T47D (cell line): ENCODE data around the gene CPNE9.
"Not testable (repeated sequence)": the region's sequence is repeated elsewhere in the genome, so short reads cannot be mapped to it uniquely, and the experiment has no call there.

Experiments
- DNase-seq, 2 experiments: peaks; one replicate each; pipeline versions ENCODE4 v3.0.0 to v3.0.0-alpha.2; 2011 to 2012; ENCODE audit warnings: low read depth in 1 of 2, low spot score in 1 of 2
- JUND ChIP-seq: IDR thresholded peaks from 2 replicates; pipeline ENCODE4 v1.6.1; 2012; ENCODE audit warnings: low read depth
- in situ Hi-C: cut with HindIII; loops from 2 replicates; pipeline ENCODE4 v1.10.0; 2016; ENCODE audit warnings: low sequenced_read_pairs, low pct_unique_long_range_greater_than_20kb

The CPNE9 gene

DNA sequence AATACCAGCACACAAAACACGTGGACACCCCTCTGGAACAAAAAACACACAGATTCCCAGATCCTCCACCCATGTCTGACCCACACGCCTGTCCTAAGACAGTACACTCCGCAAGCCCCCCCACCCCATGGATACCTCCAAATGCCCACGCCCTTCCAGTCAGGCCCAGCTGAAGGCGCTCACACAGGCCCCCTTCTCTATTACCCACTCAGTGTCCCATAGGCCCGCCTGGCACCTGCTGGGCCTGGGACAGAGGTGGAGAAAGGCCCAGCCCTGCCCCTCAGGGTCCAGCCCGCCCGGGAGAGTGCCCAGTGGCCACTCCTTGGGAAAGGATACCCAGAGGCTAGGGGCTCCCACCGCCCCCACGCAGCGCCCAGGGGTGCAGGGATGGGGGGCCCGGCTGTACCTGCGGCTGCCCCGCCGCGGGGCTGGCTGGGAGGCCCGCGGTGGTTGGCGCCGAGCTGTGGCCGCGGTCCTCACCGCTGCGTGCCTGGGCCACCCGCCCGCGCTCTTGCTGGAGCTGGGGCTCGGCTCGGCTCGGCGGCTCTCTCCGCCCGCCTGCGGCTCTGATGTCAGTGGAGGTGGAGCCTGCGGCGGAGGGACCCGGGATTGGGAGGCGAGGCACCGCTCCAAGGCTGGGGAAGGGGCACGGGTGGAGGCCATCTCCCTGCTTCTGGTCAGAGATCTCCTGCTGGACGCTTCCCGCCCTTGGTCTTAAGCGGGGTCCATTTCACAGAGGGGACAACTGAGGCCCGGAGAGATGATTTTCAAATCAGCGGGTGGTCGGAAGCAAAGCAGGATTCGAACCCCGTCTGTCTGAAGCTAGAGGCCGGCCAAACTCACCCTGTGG, 66.0 kb downstream of the CPNE9 start, which contains the start of gene CAMK1:
Gene CAMK1, minus strand, starts transcription at position 522 of the 850 bp plus-strand sequence. CDS start 2,198 bp downstream, outside the sequence.
- in situ Hi-C loops: no loop called here
- peak; percentile 70 to 81 for DNase-seq
- no peak for TF ChIP-seq JUND

DNA sequence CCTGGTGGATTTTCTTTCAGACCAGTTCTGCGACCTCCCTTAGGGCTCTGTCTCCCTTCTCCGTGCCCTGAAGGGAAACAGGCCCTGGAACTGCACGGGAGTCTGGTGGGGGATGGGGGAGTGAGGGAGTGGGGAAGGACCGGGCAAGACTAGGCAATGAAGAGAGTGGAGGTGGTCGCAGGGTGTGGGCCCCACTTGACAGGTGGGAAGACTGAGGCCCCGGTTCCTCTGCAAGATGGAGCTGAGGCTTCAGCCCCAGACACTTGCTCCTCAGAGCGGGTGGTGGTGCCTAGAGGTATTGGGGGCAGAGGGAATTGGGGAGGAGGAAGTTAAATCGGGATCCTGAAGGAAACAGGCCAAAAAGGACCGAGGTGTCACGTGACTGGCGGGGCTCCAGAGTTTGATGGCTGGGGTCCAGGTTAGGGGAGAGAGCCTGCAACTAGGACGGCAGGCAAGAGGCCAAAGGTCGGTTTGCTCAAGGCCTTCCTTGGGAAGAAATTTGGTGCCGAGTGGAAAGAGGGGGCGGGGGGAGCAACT, 66.7 kb downstream of the CPNE9 start:
- TF ChIP-seq JUND: no peak
- in situ Hi-C loops: no loop called here
- no peak for DNase-seq

- in situ Hi-C loops: not testable (repeated sequence)
Measured at GRCh38 chr3:9771007-9771406, 67.4 kb downstream of the CPNE9 start.

GRCh38 chr3:9776896-9777693, 73.5 kb downstream of the CPNE9 start:
- no peak for TF ChIP-seq JUND
- no peak for DNase-seq
- in situ Hi-C loops: no loop called here

More at GRCh38 chr3:9771007-9771406, 67.4 kb downstream of the CPNE9 start:
- DNase-seq: not testable (repeated sequence)

DNA sequence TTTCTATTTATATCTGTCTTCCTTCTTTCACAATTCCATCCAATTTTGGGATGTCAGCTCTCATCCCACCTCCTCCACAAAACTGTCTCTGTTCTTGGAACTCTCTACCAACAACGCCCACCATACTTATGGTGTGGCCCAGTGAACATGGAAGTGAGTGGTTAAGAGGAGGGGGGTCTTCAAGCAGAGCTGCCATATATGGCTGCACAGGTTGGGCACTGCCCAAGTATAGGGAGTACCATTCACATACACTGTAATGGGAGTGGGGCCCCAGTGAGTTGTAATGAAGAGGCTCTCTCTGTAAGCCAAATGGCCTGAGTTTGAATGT, 74.0 kb downstream of the CPNE9 start:
- in situ Hi-C loops: no loop called here
- TF ChIP-seq JUND: no peak
- no peak for DNase-seq

DNA sequence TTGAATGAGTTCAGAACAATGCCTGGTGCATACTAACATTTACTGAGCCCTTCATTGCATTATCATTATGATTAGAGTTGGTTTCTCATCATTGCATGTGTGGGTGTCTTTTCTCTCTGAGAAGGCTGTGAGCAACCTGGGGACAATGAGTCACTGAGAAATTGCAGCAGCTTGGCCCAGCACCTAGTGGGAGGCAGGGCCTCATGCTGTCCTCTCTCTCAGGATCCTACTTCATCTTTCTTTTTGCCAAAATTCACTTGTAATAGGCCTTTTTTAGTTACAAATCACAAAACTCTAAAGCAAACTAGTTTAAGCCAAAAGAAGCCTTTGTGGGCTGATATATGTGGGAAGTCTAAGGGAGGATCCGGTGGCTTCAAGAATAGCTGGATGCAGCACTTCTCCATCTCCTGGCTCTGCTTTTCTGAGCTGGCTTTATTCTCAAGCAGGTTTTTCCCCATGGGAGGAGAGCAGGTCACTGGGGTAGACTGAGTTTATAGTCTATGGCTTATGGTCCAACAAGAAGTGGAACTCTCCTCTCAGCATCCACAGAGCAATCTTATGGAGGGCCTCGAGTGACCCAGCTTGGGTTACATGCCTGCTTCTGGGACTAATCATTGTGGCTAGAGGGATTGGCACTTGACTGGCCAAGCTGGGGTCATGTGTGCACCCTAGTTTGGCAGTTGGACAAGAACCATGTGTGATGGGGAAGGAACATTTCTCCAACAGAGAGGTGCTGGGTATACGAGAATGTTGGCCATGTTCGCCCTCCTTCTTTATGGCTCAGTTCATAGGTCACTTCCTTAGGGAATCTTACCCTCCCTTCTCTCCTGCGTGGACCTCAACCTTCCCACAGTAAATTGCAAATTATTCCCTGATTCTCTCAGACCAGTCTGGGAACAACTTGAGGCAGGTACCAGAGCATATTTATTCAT, 74.8 kb downstream of the CPNE9 start:
- no peak for DNase-seq
- in situ Hi-C loops: no loop called here
- TF ChIP-seq JUND: no peak

GRCh38 chr3:9779075-9779593, 75.5 kb downstream of the CPNE9 start:
- TF ChIP-seq JUND: no peak
- in situ Hi-C loops: no loop called here
- no peak for DNase-seq
